ENCODE measurements around the gene BLOC1S3. TPM values are rescaled to one million over a fixed set of nuclear protein-coding genes. Genes with fewer than 3 reads are reported as not detected.

The BLOC1S3 gene
- total RNA-seq, 1 donor from 2014 or later, result 8.0 TPM

- no peak for DNase-seq (ENCODE audit: low spot score in 2 of 2, unreplicated experiment in 2 of 2)
- Mint-ChIP-seq H3K36me3 (peaks cover 4% of the 10 kb centered on the region), H3K9me3 (no peaks in the 10 kb centered on the region), H3K27ac (no peak overlapping the region), H3K27me3 (ENCODE audit: low read depth) (peaks cover 25% of the 10 kb centered on the region), H3K4me3 (no peak overlapping the region), H3K4me1 (peaks cover 8% of the 10 kb centered on the region)
- TF ChIP-seq, protein P1, sequence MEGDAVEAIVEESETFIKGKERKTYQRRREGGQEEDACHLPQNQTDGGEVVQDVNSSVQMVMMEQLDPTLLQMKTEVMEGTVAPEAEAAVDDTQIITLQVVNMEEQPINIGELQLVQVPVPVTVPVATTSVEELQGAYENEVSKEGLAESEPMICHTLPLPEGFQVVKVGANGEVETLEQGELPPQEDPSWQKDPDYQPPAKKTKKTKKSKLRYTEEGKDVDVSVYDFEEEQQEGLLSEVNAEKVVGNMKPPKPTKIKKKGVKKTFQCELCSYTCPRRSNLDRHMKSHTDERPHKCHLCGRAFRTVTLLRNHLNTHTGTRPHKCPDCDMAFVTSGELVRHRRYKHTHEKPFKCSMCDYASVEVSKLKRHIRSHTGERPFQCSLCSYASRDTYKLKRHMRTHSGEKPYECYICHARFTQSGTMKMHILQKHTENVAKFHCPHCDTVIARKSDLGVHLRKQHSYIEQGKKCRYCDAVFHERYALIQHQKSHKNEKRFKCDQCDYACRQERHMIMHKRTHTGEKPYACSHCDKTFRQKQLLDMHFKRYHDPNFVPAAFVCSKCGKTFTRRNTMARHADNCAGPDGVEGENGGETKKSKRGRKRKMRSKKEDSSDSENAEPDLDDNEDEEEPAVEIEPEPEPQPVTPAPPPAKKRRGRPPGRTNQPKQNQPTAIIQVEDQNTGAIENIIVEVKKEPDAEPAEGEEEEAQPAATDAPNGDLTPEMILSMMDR (IDR thresholded peaks at IDR 0.05; ENCODE audit: unreplicated experiment), result no peak
Measured at GRCh38 chr19:45149129-45149528, 29.5 kb upstream of the BLOC1S3 start.

GRCh38 chr19:45150180-45150579, 28.4 kb upstream of the BLOC1S3 start:
- Mint-ChIP-seq H3K36me3 (peaks cover 4% of the 10 kb centered on the region), H3K27me3 (ENCODE audit: low read depth) (peaks cover 33% of the 10 kb centered on the region), H3K4me1 (peaks cover 11% of the 10 kb centered on the region), H3K27ac (no peak overlapping the region), H3K9me3 (no peaks in the 10 kb centered on the region), H3K4me3 (no peak overlapping the region)
- TF ChIP-seq, protein P1 (IDR thresholded peaks at IDR 0.05; ENCODE audit: unreplicated experiment), result no peak
- DNase-seq (ENCODE audit: low spot score in 2 of 2, unreplicated experiment in 2 of 2), result no peak

GRCh38 chr19:45150751-45151281, 27.8 kb upstream of the BLOC1S3 start:
- Mint-ChIP-seq H3K4me1 (peaks cover 11% of the 10 kb centered on the region), H3K27me3 (ENCODE audit: low read depth) (peaks cover 36% of the 10 kb centered on the region), H3K36me3 (peaks cover 4% of the 10 kb centered on the region), H3K9me3 (no peaks in the 10 kb centered on the region), H3K27ac (no peak overlapping the region), H3K4me3 (no peak overlapping the region)
- TF ChIP-seq, protein P1 (IDR thresholded peaks at IDR 0.05; ENCODE audit: unreplicated experiment), result no peak
- no peak for DNase-seq (ENCODE audit: low spot score in 2 of 2, unreplicated experiment in 2 of 2)

GRCh38 chr19:45151320-45151719, 27.3 kb upstream of the BLOC1S3 start:
- TF ChIP-seq, protein P1 (IDR thresholded peaks at IDR 0.05; ENCODE audit: unreplicated experiment), result no peak
- no peak overlapping the region for H3K27ac Mint-ChIP-seq
- no peak overlapping the region for H3K4me3 Mint-ChIP-seq
- no peaks in the 10 kb centered on the region for H3K9me3 Mint-ChIP-seq
- DNase-seq (ENCODE audit: low spot score in 2 of 2, unreplicated experiment in 2 of 2), result no peak
- H3K27me3 Mint-ChIP-seq (ENCODE audit: low read depth), result peaks cover 38% of the 10 kb centered on the region
- H3K36me3 Mint-ChIP-seq, result peaks cover 4% of the 10 kb centered on the region
- H3K4me1 Mint-ChIP-seq, result peaks cover 11% of the 10 kb centered on the region

DNA sequence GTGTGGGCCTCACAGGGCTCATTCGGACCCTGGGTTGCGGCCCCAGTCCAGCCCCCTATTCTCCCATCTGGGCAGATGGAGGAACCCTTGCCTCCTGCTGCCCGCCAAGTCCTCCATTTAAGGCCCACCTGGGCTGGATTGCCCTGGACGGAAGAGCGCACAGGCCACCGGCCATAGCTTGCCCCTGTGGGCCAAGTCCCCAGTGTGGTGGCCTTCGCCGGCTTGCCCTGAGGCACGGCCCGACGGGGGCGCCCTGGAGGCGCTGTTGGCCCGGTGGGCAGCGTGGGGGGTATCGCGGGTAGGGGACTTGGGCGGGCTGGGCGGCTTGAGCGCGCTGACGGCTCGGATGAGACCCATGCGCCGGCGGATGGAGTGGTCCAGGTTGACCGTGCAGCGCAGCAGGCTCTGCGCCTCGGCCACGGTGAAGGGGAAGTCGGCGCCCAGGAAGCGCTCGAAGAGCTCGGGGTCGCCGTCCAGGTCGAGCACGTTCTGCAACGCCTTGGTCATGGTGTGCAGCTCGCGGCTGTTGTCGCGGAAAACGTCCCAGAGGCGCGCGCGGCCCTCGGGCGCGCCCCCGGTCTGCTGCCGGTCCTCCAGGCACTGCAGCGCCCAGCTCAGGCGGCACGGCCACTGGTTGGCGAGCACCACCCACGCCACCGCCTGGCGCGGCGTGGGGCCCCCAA, 26.6 kb upstream of the BLOC1S3 start:
- no peak for DNase-seq (ENCODE audit: low spot score in 2 of 2, unreplicated experiment in 2 of 2)
- TF ChIP-seq, protein P1 (IDR thresholded peaks at IDR 0.05; ENCODE audit: unreplicated experiment), result no peak
- Mint-ChIP-seq H3K4me1 (peaks cover 11% of the 10 kb centered on the region), H3K27me3 (ENCODE audit: low read depth) (peaks cover 41% of the 10 kb centered on the region), H3K4me3 (peak overlapping the region; percentile 10), H3K9me3 (no peaks in the 10 kb centered on the region), H3K27ac (no peak overlapping the region), H3K36me3 (peaks cover 4% of the 10 kb centered on the region)

Measured in mesothelial cell of epicardium (in vitro differentiated cells).